HG03342 (cell line): ENCODE measurements around the gene LAMA4.
A peak's percentile ranks its signal among the peaks of the same experiment; 100 is the strongest.
"Not testable (repeated sequence)": the region's sequence is repeated elsewhere in the genome, so short reads cannot be mapped to it uniquely, and the experiment has no call there.

ENCODE experiments used
- ATAC-seq: cut with Tn5 transposase; IDR thresholded peaks from one replicate; pipeline ENCODE4 v1.9.1; 2021; ENCODE audit warnings: mild to moderate bottlenecking, moderate library complexity; ENCODE audit not compliant: unreplicated experiment

Gene LAMA4

DNA sequence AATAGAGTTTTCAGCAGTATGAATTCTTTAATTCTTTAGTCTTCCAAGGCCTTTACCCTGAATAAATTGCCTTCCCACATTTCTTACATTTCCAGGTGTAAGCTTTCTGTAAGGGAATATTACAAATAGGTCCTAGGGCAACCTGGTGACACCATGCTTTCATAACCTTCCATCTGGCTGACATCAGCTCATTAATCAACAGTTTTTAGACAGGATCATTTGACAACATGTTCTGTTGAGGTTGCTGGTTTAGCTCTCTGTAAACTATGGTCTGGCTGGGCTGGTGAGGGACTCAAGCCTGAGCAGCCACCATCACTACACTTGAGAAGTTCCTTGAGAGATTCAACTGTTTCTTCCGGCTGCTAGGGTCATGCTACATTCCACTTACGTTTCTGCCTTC lies 147.8 kb downstream of the LAMA4 start:
- ATAC-seq = no peak

DNA sequence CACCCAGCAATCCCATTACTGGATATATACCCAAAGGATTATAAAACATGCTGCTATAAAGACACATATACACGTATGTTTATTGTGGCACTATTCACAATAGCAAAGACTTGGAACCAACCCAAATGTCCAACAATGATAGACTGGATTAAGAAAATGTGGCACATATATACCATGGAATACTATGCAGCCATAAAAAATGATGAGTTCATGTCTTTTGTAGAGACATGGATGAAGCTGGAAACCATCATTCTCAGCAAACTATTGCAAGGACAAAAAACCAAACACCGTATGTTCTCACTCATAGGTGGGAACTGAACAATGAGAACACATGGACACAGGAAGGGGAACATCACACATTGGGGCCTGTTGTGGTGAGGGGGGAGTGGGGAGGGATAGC lies 148.3 kb downstream of the LAMA4 start:
- not testable (repeated sequence) for ATAC-seq

GRCh38 chr6:112100561-112100960 lies 153.8 kb downstream of the LAMA4 start:
- ATAC-seq = no peak

DNA sequence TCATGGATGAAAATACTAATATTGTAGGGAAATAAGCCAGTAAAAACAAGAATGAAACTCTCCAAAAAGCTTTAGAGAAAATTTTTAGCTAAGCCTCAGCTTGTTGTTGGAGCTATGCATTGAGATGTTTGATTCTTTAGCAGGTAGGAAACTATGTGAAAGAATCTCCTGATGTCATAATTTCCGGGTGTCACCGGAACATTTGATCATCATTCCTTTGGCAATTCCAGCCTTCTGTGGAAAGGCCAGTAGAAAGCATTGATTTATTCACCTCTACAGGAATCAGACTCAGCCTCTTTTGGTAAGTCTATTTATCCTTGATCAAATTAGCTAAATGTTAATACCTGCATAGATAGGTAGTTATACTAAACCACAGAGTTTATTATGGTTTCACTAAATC lies 157.5 kb downstream of the LAMA4 start:
- ATAC-seq = no peak

GRCh38 chr6:112087916-112088315 lies 166.5 kb downstream of the LAMA4 start:
- ATAC-seq = no peak

DNA sequence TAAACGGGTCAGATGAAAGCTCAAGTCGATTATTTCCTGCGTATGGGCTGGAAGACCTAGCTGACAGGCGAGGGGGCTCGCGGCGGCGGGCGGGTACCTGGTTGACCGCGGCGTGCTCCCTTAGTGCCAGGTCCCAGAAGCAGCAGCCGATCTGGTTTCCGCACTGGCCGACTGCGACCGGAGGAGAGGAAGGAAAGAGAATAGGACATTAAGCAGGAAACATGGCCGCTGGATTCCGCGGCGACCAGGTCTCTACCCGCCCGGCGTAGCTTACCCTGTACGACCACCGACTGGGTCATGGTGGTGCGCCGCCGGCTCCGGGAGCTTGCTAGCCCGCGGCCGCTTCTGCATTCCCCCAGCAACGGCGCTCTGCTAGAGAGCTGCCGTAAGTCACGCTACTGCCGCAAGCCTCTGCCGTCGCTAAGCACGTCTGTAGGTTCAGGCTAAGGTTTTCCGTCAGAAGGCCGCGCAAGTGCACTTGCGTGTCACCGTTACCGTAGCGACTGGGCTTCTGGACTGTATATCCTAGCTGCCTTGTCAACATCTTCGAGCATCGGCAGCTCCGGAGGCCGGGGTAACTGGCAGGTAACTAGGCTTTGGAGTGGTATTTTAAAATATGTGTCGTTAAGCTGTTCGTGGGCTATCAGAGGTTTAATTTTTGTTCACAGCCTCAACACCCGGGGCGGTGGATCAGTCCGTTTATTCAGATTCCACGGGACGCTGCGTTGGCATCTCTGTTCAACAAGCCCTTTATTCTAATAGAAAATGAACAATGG lies 167.0 kb downstream of the LAMA4 start, which contains the start of the genes FAM229B and TUBE1:
TSS of gene FAM229B (plus strand) at position 456 of the 776 bp plus-strand sequence. CDS start 11,693 bp downstream, outside the sequence.
TSS of gene TUBE1 (minus strand) at position 347 of the 776 bp plus-strand sequence. CDS start at position 299, 48 bp downstream.
- peak; percentile 97 for ATAC-seq

GRCh38 chr6:112086744-112087135 lies 167.6 kb downstream of the LAMA4 start:
- peak; percentile 3 for ATAC-seq

- no peak for ATAC-seq
Measured at GRCh38 chr6:112085286-112086065, 168.9 kb downstream of the LAMA4 start.

- no peak for ATAC-seq
Measured at GRCh38 chr6:112081569-112081968, 172.8 kb downstream of the LAMA4 start.

DNA sequence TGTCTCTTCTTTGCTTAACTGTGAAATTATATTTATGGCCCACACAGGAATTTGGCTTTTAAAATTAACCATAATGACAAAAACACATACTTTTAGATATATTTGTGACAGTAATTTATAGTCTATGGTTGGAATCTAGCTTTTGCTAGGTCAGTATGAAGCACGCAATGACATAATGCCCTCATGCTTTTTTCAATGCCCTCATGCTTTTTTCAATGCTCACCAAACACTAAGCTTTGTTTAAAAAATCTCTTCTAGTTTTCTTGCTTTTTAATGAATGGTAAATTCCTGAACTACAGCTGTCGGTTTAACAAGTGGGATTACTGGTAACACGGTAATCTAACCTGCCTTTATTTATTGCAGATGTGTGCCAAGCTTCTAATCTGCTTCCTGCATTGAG lies 187.8 kb downstream of the LAMA4 start:
- ATAC-seq = no peak

DNA sequence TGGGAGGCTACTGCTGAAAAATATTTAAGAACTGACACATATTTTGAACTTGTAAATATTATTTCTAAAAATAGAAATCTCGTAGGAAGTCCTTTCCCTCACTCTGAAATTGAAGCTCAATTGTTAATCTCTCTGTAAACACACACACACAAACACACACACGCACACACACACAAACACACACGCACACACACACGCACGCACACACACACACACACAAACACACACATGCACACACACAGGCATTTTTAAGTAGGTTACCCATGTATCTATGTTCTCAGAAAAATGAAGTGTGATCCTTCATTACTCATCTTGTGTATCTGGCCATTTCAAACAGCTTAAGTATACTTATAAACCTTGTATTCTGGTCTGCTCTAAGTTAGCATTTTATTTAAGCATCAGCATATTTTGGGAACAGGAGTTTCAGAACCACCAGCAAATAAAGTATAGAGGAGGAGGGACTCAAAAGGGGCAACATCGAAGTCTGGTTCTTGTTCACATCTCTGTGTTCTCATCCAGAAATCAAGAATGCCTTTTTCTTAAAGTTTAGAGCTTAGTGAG lies 188.9 kb downstream of the LAMA4 start:
- ATAC-seq = no peak

DNA sequence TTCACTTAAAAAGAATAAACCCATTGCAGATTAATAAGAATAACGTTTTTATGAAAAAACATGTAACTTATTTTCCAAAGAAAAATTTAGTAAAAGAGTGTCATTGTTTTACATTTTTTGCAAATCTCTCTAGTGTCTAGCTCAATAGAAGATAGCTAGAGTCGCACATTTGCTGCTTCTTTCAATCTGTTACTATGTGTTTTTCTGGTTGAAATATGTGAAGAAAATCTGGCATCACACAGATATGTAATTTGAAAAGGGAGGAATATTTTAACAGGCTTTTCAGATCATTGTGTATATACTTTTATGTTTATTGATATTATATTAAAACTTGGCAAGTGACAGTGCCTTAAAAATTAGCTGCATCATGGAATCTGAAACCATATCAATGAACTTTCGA lies 191.4 kb downstream of the LAMA4 start:
- no peak for ATAC-seq

GRCh38 chr6:112061605-112062004 lies 192.8 kb downstream of the LAMA4 start:
- ATAC-seq = no peak
